Measurements from ENCODE around the gene SPOCK1.

GRCh38 chr5:137164536-137164935 lies 334.6 kb downstream of the SPOCK1 start:
- TF ChIP-seq CTCF (IDR thresholded peaks at IDR 0.05) (no peak), POLR2A (IDR thresholded peaks at IDR 0.05) (no peak)

Data from Peyer's patch (tissue), 4 donors.